H1 (cell line): Measurements from ENCODE around the gene TNIK. TPM values are rescaled to one million over a fixed set of nuclear protein-coding genes. Genes with fewer than 3 reads are reported as not detected.

Experiments used
- CTCF ChIA-PET: fragments of 300-600 bp; sonication (Branson Sonifier 250); formaldehyde crosslinking; loops from one replicate; lab custom pipeline; 2021; ENCODE audit not compliant: partially characterized antibody; lab: Charles Lee
- POLR2A ChIA-PET: fragments of 300-600 bp; sonication (Branson Sonifier 250); formaldehyde crosslinking; loops from one replicate; lab custom pipeline; 2021; ENCODE audit warnings: inconsistent platforms; ENCODE audit not compliant: partially characterized antibody; lab: Charles Lee
- DNase-seq, 2 experiments: peaks; one replicate each; pipeline versions ENCODE4 v3.0.0 to v3.0.0-alpha.2; 2010 to 2022; ENCODE audit warnings: low spot score in 2 of 2, low read depth in 1 of 2, mixed read lengths in 1 of 2
- FAIRE-seq: peaks from 2 replicates; lab custom pipeline; 2011; peaks lifted over from hg19 to GRCh38; lab: Jason Lieb, UNC
- H2AFZ ChIP-seq: 2 replicates; pipeline ENCODE4 v1.8.1; 2012; ENCODE audit warnings: low read length, inconsistent platforms
- H2AK5ac ChIP-seq: 2 replicates; pipeline ENCODE4 v1.6.1; 2013; ENCODE audit warnings: low read depth, low read length
- H2BK120ac ChIP-seq: replicated peaks from 2 replicates; pipeline ENCODE3; 2013; ENCODE audit warnings: low read depth, low read length, inconsistent platforms
- H2BK12ac ChIP-seq: 2 replicates; pipeline ENCODE4 v1.6.1; 2013; ENCODE audit warnings: low read depth, low read length
- H2BK15ac ChIP-seq: 2 replicates; pipeline ENCODE4 v1.6.1; 2013; ENCODE audit warnings: low read length
- H2BK20ac ChIP-seq: 2 replicates; pipeline ENCODE4 v1.6.1; 2013; ENCODE audit warnings: low read length
- H2BK5ac ChIP-seq: 2 replicates; pipeline ENCODE4 v1.6.1; 2013; ENCODE audit warnings: low read depth, low read length
- H3K14ac ChIP-seq: 2 replicates; pipeline ENCODE4 v1.6.1; 2013; ENCODE audit warnings: inconsistent platforms; ENCODE audit not compliant: insufficient read length
- H3K18ac ChIP-seq: 2 replicates; pipeline ENCODE4 v1.6.1; 2013; ENCODE audit warnings: low read length; ENCODE audit errors: extremely low read depth
- H3K23ac ChIP-seq: 2 replicates; pipeline ENCODE4 v1.6.1; 2013; ENCODE audit warnings: inconsistent platforms; ENCODE audit not compliant: insufficient read length
- H3K23me2 ChIP-seq: 2 replicates; pipeline ENCODE4 v1.6.1; 2013; ENCODE audit warnings: low read depth, low read length
- H3K27ac ChIP-seq: 2 replicates; pipeline ENCODE4 v1.6.1; 2011; ENCODE audit warnings: low read depth, low read length, inconsistent platforms
- H3K27me3 ChIP-seq, 4 experiments: replicated peaks in 1 of 4; 1 replicate in 1 of 4; 2 replicates in 3 of 4; pipeline versions ENCODE4 v1.6.1 to v1.8.1; 2011 to 2013; ENCODE audit warnings: low read length in 3 of 4, mild to moderate bottlenecking in 3 of 4, inconsistent platforms in 2 of 4, mixed read lengths in 2 of 4, moderate library complexity in 1 of 4; ENCODE audit not compliant: control insufficient read depth in 3 of 4, insufficient read depth in 3 of 4; ENCODE audit errors: extremely low read depth in 1 of 4
- H3K36me3 ChIP-seq, 4 experiments: 2 replicates each; pipeline versions ENCODE4 v1.6.1 to v1.8.1; 2011 to 2013; ENCODE audit warnings: mild to moderate bottlenecking in 4 of 4, low read length in 3 of 4, moderate library complexity in 2 of 4, control low read depth in 1 of 4, inconsistent platforms in 1 of 4; ENCODE audit not compliant: insufficient read depth in 4 of 4, control insufficient read depth in 2 of 4
- H3K4ac ChIP-seq: replicated peaks from 2 replicates; pipeline ENCODE3; 2013; ENCODE audit warnings: low read length, low read depth, mixed read lengths, inconsistent platforms; ENCODE audit not compliant: insufficient read length
- H3K4me1 ChIP-seq, 4 experiments: replicated peaks in 1 of 4; 1 replicate in 1 of 4; 2 replicates in 3 of 4; pipeline versions ENCODE4 v1.6.1 to v1.8.1; 2011 to 2013; ENCODE audit warnings: low read length in 3 of 4, inconsistent platforms in 2 of 4, mixed read lengths in 1 of 4; ENCODE audit not compliant: insufficient read depth in 4 of 4, control insufficient read depth in 3 of 4
- H3K4me2 ChIP-seq, 2 experiments: 2 replicates each; pipeline versions ENCODE4 v1.6.1 to v1.8.1; 2011 to 2013; ENCODE audit warnings: low read depth in 2 of 2, low read length in 2 of 2, control low read depth in 1 of 2, inconsistent platforms in 1 of 2, mild to moderate bottlenecking in 1 of 2; ENCODE audit not compliant: insufficient read depth in 1 of 2
- H3K4me3 ChIP-seq, 4 experiments: fragments of 200-600, 300-600 bp in 1 of 4; sonication (generic), shearing (Covaris generic), sonication (Bioruptor Twin) in 1 of 4; 2 replicates each; pipeline versions ENCODE4 v1.5.1 to v1.8.1; 2011 to 2016; ENCODE audit warnings: low read length in 4 of 4, low read depth in 3 of 4, control low read depth in 2 of 4, inconsistent platforms in 2 of 4, mild to moderate bottlenecking in 2 of 4, mixed read lengths in 1 of 4, moderate library complexity in 1 of 4; ENCODE audit not compliant: insufficient read depth in 2 of 4; ENCODE audit errors: extremely low read depth in 1 of 4
- H3K56ac ChIP-seq: replicated peaks from 2 replicates; pipeline ENCODE3; 2013; ENCODE audit warnings: low read depth, mild to moderate bottlenecking, mixed read lengths, low read length, inconsistent platforms; ENCODE audit not compliant: insufficient read length
- H3K79me1 ChIP-seq: 2 replicates; pipeline ENCODE4 v1.6.1; 2013; ENCODE audit warnings: low read depth, low read length, control low read depth
- H3K79me2 ChIP-seq, 2 experiments: 2 replicates each; pipeline versions ENCODE4 v1.6.1 to v1.8.1; 2012 to 2013; ENCODE audit warnings: low read length in 2 of 2, mild to moderate bottlenecking in 2 of 2, inconsistent platforms in 1 of 2; ENCODE audit not compliant: insufficient read depth in 2 of 2, control insufficient read depth in 1 of 2
- H3K9ac ChIP-seq, 4 experiments: replicated peaks in 1 of 4; 1 replicate in 1 of 4; 2 replicates in 3 of 4; pipeline versions ENCODE4 v1.6.1 to v1.8.1; 2011 to 2013; ENCODE audit warnings: low read depth in 3 of 4, low read length in 3 of 4, control low read depth in 2 of 4, mild to moderate bottlenecking in 2 of 4, moderate library complexity in 2 of 4, inconsistent platforms in 1 of 4; ENCODE audit errors: extremely low read depth in 1 of 4
- H3K9me3 ChIP-seq, 2 experiments: 2 replicates each; pipeline versions ENCODE4 v1.6.1 to v1.8.1; 2012 to 2013; ENCODE audit warnings: mild to moderate bottlenecking in 2 of 2, moderate library complexity in 2 of 2, control low read depth in 1 of 2, inconsistent platforms in 1 of 2, low read depth in 1 of 2, low read length in 1 of 2, mixed read lengths in 1 of 2; ENCODE audit not compliant: insufficient read depth in 2 of 2
- H4K20me1 ChIP-seq, 2 experiments: replicated peaks in 1 of 2; 2 replicates each; pipeline versions ENCODE3 to v1.8.1; 2011 to 2013; ENCODE audit warnings: inconsistent platforms in 2 of 2, low read length in 2 of 2, mild to moderate bottlenecking in 1 of 2; ENCODE audit not compliant: insufficient read depth in 2 of 2, control insufficient read depth in 1 of 2
- H4K5ac ChIP-seq: 2 replicates; pipeline ENCODE4 v1.6.1; 2013; ENCODE audit warnings: low read length, low read depth, mixed read lengths, inconsistent platforms; ENCODE audit not compliant: insufficient read length
- H4K8ac ChIP-seq: 2 replicates; pipeline ENCODE4 v1.8.0; 2013; ENCODE audit warnings: mild to moderate bottlenecking, moderate library complexity, low read length, inconsistent platforms; ENCODE audit not compliant: insufficient read depth; ENCODE audit errors: extremely low read depth
- H4K91ac ChIP-seq: replicated peaks from 2 replicates; pipeline ENCODE3; 2013; ENCODE audit warnings: low read length, mixed read lengths, inconsistent platforms; ENCODE audit not compliant: insufficient read length
- BACH1 ChIP-seq: IDR thresholded peaks from 2 replicates; pipeline ENCODE4 v1.6.1; 2012; ENCODE audit warnings: low read length, improper control_type of control experiment
- CEBPB ChIP-seq: IDR thresholded peaks from 2 replicates; pipeline ENCODE4 v1.6.1; 2012; ENCODE audit warnings: low read depth, low read length
- CHD2 ChIP-seq: IDR thresholded peaks from 2 replicates; pipeline ENCODE4 v1.6.1; 2012; ENCODE audit warnings: low read length, improper control_type of control experiment
- EZH2 ChIP-seq: fragments of 200-600 bp; sonication (generic); IDR thresholded peaks from 2 replicates; pipeline ENCODE4 v1.7.1; 2012; ENCODE audit warnings: low read depth, mild to moderate bottlenecking, moderate library complexity, low read length, inconsistent platforms; ENCODE audit not compliant: severe bottlenecking
- GABPA ChIP-seq: IDR thresholded peaks from 2 replicates; pipeline ENCODE4 v1.6.1; 2011; ENCODE audit warnings: mild to moderate bottlenecking, low read length, moderate library complexity, borderline replicate concordance; ENCODE audit not compliant: insufficient read depth
- JUND ChIP-seq: IDR thresholded peaks from 2 replicates; pipeline ENCODE4 v1.6.1; 2011; ENCODE audit warnings: mild to moderate bottlenecking, improper control_type of control experiment, low read length
- KDM4A ChIP-seq: IDR thresholded peaks from one replicate; pipeline ENCODE4 v1.7.1; 2012; ENCODE audit warnings: low read depth, mild to moderate bottlenecking, moderate library complexity, low read length, inconsistent platforms; ENCODE audit not compliant: severe bottlenecking
- KDM5A ChIP-seq: fragments of 200-600 bp; IDR thresholded peaks from 2 replicates; pipeline ENCODE4 v1.7.1; 2012; ENCODE audit warnings: mild to moderate bottlenecking, low read length, inconsistent platforms, mixed read lengths
- NANOG ChIP-seq: IDR thresholded peaks from 2 replicates; pipeline ENCODE4 v1.6.1; 2011; ENCODE audit warnings: low read length, low read depth, mild to moderate bottlenecking, inconsistent platforms; ENCODE audit not compliant: insufficient read depth, poor library complexity, severe bottlenecking
- SIRT6 ChIP-seq: IDR thresholded peaks from one replicate; pipeline ENCODE4 v1.7.1; 2012; ENCODE audit warnings: low read length, inconsistent platforms
- SP2 ChIP-seq: IDR thresholded peaks from 2 replicates; pipeline ENCODE4 v1.6.1; 2012; ENCODE audit warnings: mild to moderate bottlenecking, low read length, inconsistent platforms
- TCF12 ChIP-seq: IDR thresholded peaks from 2 replicates; pipeline ENCODE4 v1.6.1; 2011; ENCODE audit warnings: low read depth, mild to moderate bottlenecking, low read length
- TEAD4 ChIP-seq: IDR thresholded peaks from 2 replicates; pipeline ENCODE4 v1.6.1; 2012; ENCODE audit warnings: low read depth, low read length, inconsistent platforms, mixed read lengths
- WGBS, 2 experiments: shearing (Covaris generic) in 1 of 2; methylation state at CpG; one replicate each; pipeline versions ENCODE4 v1.1.6 to v1.1.7; 2013 to 2015; ENCODE audit warnings: low lambda C conversion rate in 2 of 2, mixed read lengths in 2 of 2, inconsistent platforms in 1 of 2, low coverage in 1 of 2, missing lambda C conversion rate in 1 of 2; ENCODE audit not compliant: insufficient replicate concordance in 2 of 2, insufficient coverage in 1 of 2, insufficient read length in 1 of 2; ENCODE audit errors: extremely low coverage in 1 of 2, missing lambda C conversion rate in 1 of 2; 5-methylcytosine and 5-hydroxymethylcytosine counted together
- polyA plus RNA-seq, 7 experiments: library from polyadenylated mRNA; depleted of rRNA in 3 of 7; stranded (reverse) in 5 of 7; unstranded in 2 of 7; fragments of >200 nt in 5 of 7; fragments of 200-250 nt in 2 of 7; gene quantifications; 1 replicate in 5 of 7; 2 replicates in 1 of 7; 4 replicates in 1 of 7; pipeline versions ENCODE4 v1.2.1 to v1.2.3, GENCODE V29; 2011 to 2013; ENCODE audit warnings: missing spikeins in 2 of 7, mixed read lengths in 2 of 7
- total RNA-seq: library from RNA; stranded (reverse); fragmentation: NEBNext Ultra II Directional; extraction: Animal tissue kit (Norgen Biotek cat#: 25700); gene quantifications from 2 replicates; pipeline ENCODE4 v1.2.1, GENCODE V29; 2021
- TF ChIP-seq, protein P1 (sequence below): IDR thresholded peaks from 2 replicates; pipeline ENCODE4 v1.6.1; 2011; ENCODE audit warnings: low read length, improper control_type of control experiment

TNIK gene
- total and polyA plus RNA-seq, 2 of the 8 experiments (the other 6 are each of a cell fraction or from before 2014, with no cell fraction given), result 7.4 to 42.0 TPM

DNA sequence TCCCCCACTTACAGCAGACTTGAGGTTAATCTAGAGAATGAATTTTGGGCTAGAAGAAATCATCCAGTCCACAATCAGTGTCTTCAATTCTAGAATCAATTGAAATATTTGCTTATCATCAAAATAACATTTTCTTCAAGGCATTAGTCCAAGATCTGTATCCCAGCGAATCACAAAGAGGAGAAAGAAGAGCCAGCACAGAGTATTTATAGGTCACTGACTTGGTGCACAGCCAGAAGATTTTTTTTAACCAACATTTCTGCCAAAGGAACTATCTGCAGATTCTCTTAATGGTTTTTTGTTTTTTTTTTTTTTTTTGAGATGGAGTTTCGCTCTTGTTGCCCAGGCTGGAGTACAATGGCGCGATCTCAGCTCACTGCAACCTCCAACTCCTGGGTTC is 178.2 kb downstream of the TNIK start:
- no peak overlapping the region for H3K56ac ChIP-seq
- no peak overlapping the region for H2AK5ac ChIP-seq
- peaks cover 0 to 7% (median 4%) of the 10 kb centered on the region in 4 experiments; a peak in 2 of 7 replicates for H3K4me1 ChIP-seq
- H3K18ac ChIP-seq, result no peak overlapping the region
- no peak for FAIRE-seq
- CTCF ChIA-PET, result interaction anchor here (1.5 kb wide), 1 partner anchor 13 kb away, joined by 5 read pairs; no protein-coding TSS in a partner anchor
- H3K9ac ChIP-seq, result no peak overlapping the region
- H3K79me2 ChIP-seq, result 0 out of 4 replicates have a peak, but pooled peaks cover 0 to 2% of the 10 kb centered on the region in 2 experiments
- no peak overlapping the region for H2BK12ac ChIP-seq
- H3K23ac ChIP-seq, result no peak overlapping the region
- H2AFZ ChIP-seq, result no peak overlapping the region
- WGBS, 2 experiments, result 99% methylated on average over 4 of the region's 4 CpGs; no CpG with 5 or more reads in 1 of the 2 experiments
- H4K8ac ChIP-seq, result no peak overlapping the region
- no peak overlapping the region for H4K91ac ChIP-seq
- H3K14ac ChIP-seq, result no peak overlapping the region
- H4K20me1 ChIP-seq, result no peaks in the 10 kb centered on the region
- H2BK120ac ChIP-seq, result no peak overlapping the region
- no peak overlapping the region for H3K4ac ChIP-seq
- no peak overlapping the region for H2BK20ac ChIP-seq
- POLR2A ChIA-PET, result no interaction called here
- H3K4me2 ChIP-seq, result no peak overlapping the region
- no peaks in the 10 kb centered on the region for H3K27me3 ChIP-seq
- no peaks in the 10 kb centered on the region for H3K9me3 ChIP-seq
- H2BK15ac ChIP-seq, result no peak overlapping the region
- no peaks in the 10 kb centered on the region for H3K79me1 ChIP-seq
- H3K36me3 ChIP-seq, result no peaks in the 10 kb centered on the region
- H3K27ac ChIP-seq, result no peak overlapping the region
- H3K4me3 ChIP-seq, result no peak overlapping the region
- no peak overlapping the region for H4K5ac ChIP-seq
- no peak for DNase-seq
- H3K23me2 ChIP-seq, result no peaks in the 10 kb centered on the region
- H2BK5ac ChIP-seq, result no peak overlapping the region
- TF ChIP-seq KDM4A (no peak), CHD2 (no peak), BACH1 (no peak), SIRT6 (no peak), TCF12 (no peak), GABPA (no peak), KDM5A (no peak), TEAD4 (no peak), JUND (no peak), NANOG (no peak), SP2 (no peak), CEBPB (no peak), EZH2 (no peak)
- TF ChIP-seq, protein P1, sequence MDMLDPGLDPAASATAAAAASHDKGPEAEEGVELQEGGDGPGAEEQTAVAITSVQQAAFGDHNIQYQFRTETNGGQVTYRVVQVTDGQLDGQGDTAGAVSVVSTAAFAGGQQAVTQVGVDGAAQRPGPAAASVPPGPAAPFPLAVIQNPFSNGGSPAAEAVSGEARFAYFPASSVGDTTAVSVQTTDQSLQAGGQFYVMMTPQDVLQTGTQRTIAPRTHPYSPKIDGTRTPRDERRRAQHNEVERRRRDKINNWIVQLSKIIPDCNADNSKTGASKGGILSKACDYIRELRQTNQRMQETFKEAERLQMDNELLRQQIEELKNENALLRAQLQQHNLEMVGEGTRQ, result no peak
